ENCODE results near the gene SMAD4. TPM values are rescaled to one million over a fixed set of nuclear protein-coding genes. Genes with fewer than 3 reads are reported as not detected.

Gene SMAD4
- total and polyA plus RNA-seq, 2 of the 8 experiments (the other 6 are each of a cell fraction or from before 2014, with no cell fraction given), result 86.5 to 139 TPM

DNA sequence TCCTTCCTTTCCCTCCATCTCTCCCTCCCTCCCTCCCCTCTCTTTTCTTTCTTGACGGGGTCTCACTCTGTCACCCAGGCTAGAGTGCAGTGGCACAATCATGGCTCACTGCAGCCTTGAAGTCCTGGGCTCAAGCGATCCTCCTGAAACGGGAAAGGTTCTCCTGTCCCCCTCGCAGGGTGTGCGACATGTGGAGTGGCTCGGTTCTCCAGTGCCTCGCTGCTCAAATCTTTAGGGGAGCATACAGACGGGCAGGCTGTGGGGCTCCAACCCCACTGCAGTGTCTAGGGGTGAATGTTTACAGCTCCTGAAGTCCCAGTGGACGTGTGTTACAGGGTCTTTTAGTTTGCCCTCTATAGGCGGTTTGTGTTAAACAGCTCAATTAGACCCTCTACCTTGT is 93.5 kb downstream of the SMAD4 start (continued):
- TF ChIP-seq SRF (IDR thresholded peaks at IDR 0.05; ENCODE audit: low read depth, low read length) (no peak), TEAD4 (IDR thresholded peaks at IDR 0.05; ENCODE audit: low read depth, low read length) (no peak), RXRA (IDR thresholded peaks at IDR 0.05; ENCODE audit: insufficient read depth, low read depth, low read length) (no peak), TCF12 (IDR thresholded peaks at IDR 0.05; ENCODE audit: low read depth, low read length) (no peak)
- TF ChIP-seq, protein P1, sequence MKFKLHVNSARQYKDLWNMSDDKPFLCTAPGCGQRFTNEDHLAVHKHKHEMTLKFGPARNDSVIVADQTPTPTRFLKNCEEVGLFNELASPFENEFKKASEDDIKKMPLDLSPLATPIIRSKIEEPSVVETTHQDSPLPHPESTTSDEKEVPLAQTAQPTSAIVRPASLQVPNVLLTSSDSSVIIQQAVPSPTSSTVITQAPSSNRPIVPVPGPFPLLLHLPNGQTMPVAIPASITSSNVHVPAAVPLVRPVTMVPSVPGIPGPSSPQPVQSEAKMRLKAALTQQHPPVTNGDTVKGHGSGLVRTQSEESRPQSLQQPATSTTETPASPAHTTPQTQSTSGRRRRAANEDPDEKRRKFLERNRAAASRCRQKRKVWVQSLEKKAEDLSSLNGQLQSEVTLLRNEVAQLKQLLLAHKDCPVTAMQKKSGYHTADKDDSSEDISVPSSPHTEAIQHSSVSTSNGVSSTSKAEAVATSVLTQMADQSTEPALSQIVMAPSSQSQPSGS (IDR thresholded peaks at IDR 0.05; ENCODE audit: low read length), result no peak
- TF ChIP-seq, protein P2, sequence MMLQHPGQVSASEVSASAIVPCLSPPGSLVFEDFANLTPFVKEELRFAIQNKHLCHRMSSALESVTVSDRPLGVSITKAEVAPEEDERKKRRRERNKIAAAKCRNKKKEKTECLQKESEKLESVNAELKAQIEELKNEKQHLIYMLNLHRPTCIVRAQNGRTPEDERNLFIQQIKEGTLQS (IDR thresholded peaks at IDR 0.05; ENCODE audit: insufficient read depth, low read depth, low read length), result no peak

All from H1 (cell line).